ENCODE measurements around the gene MRPL37. TPM values are rescaled to one million over a fixed set of nuclear protein-coding genes. Genes with fewer than 3 reads are reported as not detected.

MRPL37 gene
- total RNA-seq, 1 donor from 2014 or later, result 80.0 TPM

GRCh38 chr1:54169068-54169467, 30.9 kb upstream of the MRPL37 start:
- peaks cover 10% of the 10 kb centered on the region for H3K4me1 Mint-ChIP-seq (ENCODE audit: low read depth, unreplicated experiment)
- Histone ChIP-seq H3K4me1 (ENCODE audit: insufficient read depth, low read length) (peaks cover 2% of the 10 kb centered on the region), H3K27me3 (ENCODE audit: insufficient read depth, low read length) (no peaks in the 10 kb centered on the region), H3K79me2 (ENCODE audit: insufficient read depth, low read length) (no peaks in the 10 kb centered on the region), H4K20me1 (ENCODE audit: insufficient read depth, low read length) (no peaks in the 10 kb centered on the region), H3K4me3 (ENCODE audit: insufficient read depth, low read depth, low read length) (no peak overlapping the region), H3K27ac (ENCODE audit: low read depth, low read length) (no peak overlapping the region), H3K9ac (ENCODE audit: low read length) (no peak overlapping the region), H3K9me3 (ENCODE audit: insufficient read depth, low read depth, low read length) (no peaks in the 10 kb centered on the region), H2AFZ (ENCODE audit: low read depth, low read length) (no peak overlapping the region), H3K4me2 (ENCODE audit: low read length) (no peak overlapping the region), H3K36me3 (ENCODE audit: insufficient read depth, low read length) (no peaks in the 10 kb centered on the region)
- no peak overlapping the region for H3K27ac Mint-ChIP-seq (ENCODE audit: unreplicated experiment)
- H3K9me3 Mint-ChIP-seq (ENCODE audit: unreplicated experiment), result no peaks in the 10 kb centered on the region
- TF ChIP-seq CTCF (IDR thresholded peaks at IDR 0.05; ENCODE audit: insufficient read depth, low read depth, low read length), result no peak
- no peak for TF ChIP-seq EZH2 (IDR thresholded peaks at IDR 0.05; ENCODE audit: insufficient read depth, low read length)
- H3K27me3 Mint-ChIP-seq (ENCODE audit: low read depth, unreplicated experiment), result peaks cover 2% of the 10 kb centered on the region
- H3K4me3 Mint-ChIP-seq (ENCODE audit: unreplicated experiment), result no peak overlapping the region
- DNase-seq (ENCODE audit: low read depth) (no peak), FAIRE-seq (no peak)
- no peaks in the 10 kb centered on the region for H3K36me3 Mint-ChIP-seq (ENCODE audit: low read depth, unreplicated experiment)

- Histone ChIP-seq H3K4me3 (ENCODE audit: insufficient read depth, low read depth, low read length) (no peak overlapping the region), H3K9ac (ENCODE audit: low read length) (no peak overlapping the region), H3K4me2 (ENCODE audit: low read length) (no peak overlapping the region), H3K79me2 (ENCODE audit: insufficient read depth, low read length) (no peaks in the 10 kb centered on the region), H3K27ac (ENCODE audit: low read depth, low read length) (no peak overlapping the region), H3K9me3 (ENCODE audit: insufficient read depth, low read depth, low read length) (no peaks in the 10 kb centered on the region), H4K20me1 (ENCODE audit: insufficient read depth, low read length) (no peaks in the 10 kb centered on the region), H3K4me1 (ENCODE audit: insufficient read depth, low read length) (peaks cover 2% of the 10 kb centered on the region), H3K36me3 (ENCODE audit: insufficient read depth, low read length) (no peaks in the 10 kb centered on the region), H3K27me3 (ENCODE audit: insufficient read depth, low read length) (no peaks in the 10 kb centered on the region), H2AFZ (ENCODE audit: low read depth, low read length) (no peak overlapping the region)
- Mint-ChIP-seq H3K4me1 (ENCODE audit: low read depth, unreplicated experiment) (peaks cover 10% of the 10 kb centered on the region), H3K9me3 (ENCODE audit: unreplicated experiment) (no peaks in the 10 kb centered on the region), H3K27ac (ENCODE audit: unreplicated experiment) (no peak overlapping the region), H3K27me3 (ENCODE audit: low read depth, unreplicated experiment) (no peaks in the 10 kb centered on the region), H3K4me3 (ENCODE audit: unreplicated experiment) (no peak overlapping the region), H3K36me3 (ENCODE audit: low read depth, unreplicated experiment) (no peaks in the 10 kb centered on the region)
- DNase-seq (ENCODE audit: low read depth) (no peak), FAIRE-seq (no peak)
- TF ChIP-seq CTCF (IDR thresholded peaks at IDR 0.05; ENCODE audit: insufficient read depth, low read depth, low read length), result no peak
- no peak for TF ChIP-seq EZH2 (IDR thresholded peaks at IDR 0.05; ENCODE audit: insufficient read depth, low read length)
These were observed 29.0 kb upstream of the MRPL37 start for GRCh38 chr1:54171016-54171415.

GRCh38 chr1:54171606-54172005, 28.4 kb upstream of the MRPL37 start:
- Histone ChIP-seq H2AFZ (ENCODE audit: low read depth, low read length) (no peak overlapping the region), H3K9ac (ENCODE audit: low read length) (no peak overlapping the region), H3K9me3 (ENCODE audit: insufficient read depth, low read depth, low read length) (no peaks in the 10 kb centered on the region), H3K79me2 (ENCODE audit: insufficient read depth, low read length) (no peaks in the 10 kb centered on the region), H3K36me3 (ENCODE audit: insufficient read depth, low read length) (no peaks in the 10 kb centered on the region), H3K4me1 (ENCODE audit: insufficient read depth, low read length) (peaks cover 2% of the 10 kb centered on the region), H3K27ac (ENCODE audit: low read depth, low read length) (no peak overlapping the region), H4K20me1 (ENCODE audit: insufficient read depth, low read length) (no peaks in the 10 kb centered on the region), H3K4me2 (ENCODE audit: low read length) (no peak overlapping the region), H3K27me3 (ENCODE audit: insufficient read depth, low read length) (no peaks in the 10 kb centered on the region), H3K4me3 (ENCODE audit: insufficient read depth, low read depth, low read length) (no peak overlapping the region)
- Mint-ChIP-seq H3K36me3 (ENCODE audit: low read depth, unreplicated experiment) (no peaks in the 10 kb centered on the region), H3K4me1 (ENCODE audit: low read depth, unreplicated experiment) (peaks cover 10% of the 10 kb centered on the region), H3K9me3 (ENCODE audit: unreplicated experiment) (no peaks in the 10 kb centered on the region), H3K27me3 (ENCODE audit: low read depth, unreplicated experiment) (no peaks in the 10 kb centered on the region), H3K27ac (ENCODE audit: unreplicated experiment) (no peak overlapping the region), H3K4me3 (ENCODE audit: unreplicated experiment) (no peak overlapping the region)
- DNase-seq (ENCODE audit: low read depth), result no peak
- no peak for TF ChIP-seq CTCF (IDR thresholded peaks at IDR 0.05; ENCODE audit: insufficient read depth, low read depth, low read length)
- TF ChIP-seq EZH2 (IDR thresholded peaks at IDR 0.05; ENCODE audit: insufficient read depth, low read length), result no peak
- FAIRE-seq, result no peak

Data from astrocyte (in vitro differentiated cells and primary cell).